Epithelial cell of umbilical artery (primary cell): ENCODE results near the gene NOL3. TPM values are rescaled to one million over a fixed set of nuclear protein-coding genes. Genes with fewer than 3 reads are reported as not detected.

ENCODE experiments used
- total RNA-seq: library from RNA; depleted of rRNA; stranded (reverse); fragments of >200 nt; gene quantifications from 2 replicates; pipeline ENCODE4 v1.2.3, GENCODE V29; 2014

NOL3 gene
- total RNA-seq, result 7.3 and 12.3 TPM in 2 replicates

DNA sequence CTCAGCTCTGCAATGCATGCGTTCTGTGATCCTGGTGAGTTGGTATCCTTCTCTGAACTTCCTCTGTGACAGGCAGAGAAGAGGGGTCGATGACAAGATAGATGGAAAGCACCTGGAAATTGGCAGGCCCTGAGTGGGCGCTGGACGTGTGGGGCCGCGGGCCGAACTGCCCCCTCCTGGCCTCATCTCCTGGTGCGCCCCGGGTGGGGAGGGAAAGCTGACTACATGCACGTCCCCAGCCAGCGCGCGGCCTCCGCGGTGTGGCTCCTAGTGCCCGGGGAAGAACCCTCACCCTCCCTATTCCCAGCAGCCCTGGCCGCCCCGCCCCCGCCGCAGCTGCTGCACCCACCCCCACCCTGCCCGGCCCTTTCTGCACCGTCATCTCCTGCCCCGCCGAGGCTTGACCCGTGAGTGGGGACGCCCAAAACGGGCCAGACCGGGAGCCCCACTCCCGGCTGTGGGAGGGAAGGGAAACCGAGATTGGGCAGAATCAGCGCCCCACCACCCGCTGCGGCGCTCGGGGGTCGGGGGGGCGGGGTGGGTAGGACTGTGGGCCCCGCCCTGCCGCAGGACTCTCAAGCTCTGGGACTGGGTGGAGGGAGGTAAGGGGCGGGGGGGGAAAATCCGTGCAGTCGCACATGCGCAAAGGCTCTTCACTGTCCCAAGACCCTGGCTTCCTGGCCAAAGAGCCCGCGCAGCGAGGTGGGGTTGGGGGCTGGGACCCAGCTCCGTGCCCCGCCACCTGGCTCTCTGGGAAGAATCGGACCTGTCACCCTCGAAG lies at the start of gene NOL3:
NOL3 (plus strand) TSS at position 371 of the 781 bp plus-strand sequence.

DNA sequence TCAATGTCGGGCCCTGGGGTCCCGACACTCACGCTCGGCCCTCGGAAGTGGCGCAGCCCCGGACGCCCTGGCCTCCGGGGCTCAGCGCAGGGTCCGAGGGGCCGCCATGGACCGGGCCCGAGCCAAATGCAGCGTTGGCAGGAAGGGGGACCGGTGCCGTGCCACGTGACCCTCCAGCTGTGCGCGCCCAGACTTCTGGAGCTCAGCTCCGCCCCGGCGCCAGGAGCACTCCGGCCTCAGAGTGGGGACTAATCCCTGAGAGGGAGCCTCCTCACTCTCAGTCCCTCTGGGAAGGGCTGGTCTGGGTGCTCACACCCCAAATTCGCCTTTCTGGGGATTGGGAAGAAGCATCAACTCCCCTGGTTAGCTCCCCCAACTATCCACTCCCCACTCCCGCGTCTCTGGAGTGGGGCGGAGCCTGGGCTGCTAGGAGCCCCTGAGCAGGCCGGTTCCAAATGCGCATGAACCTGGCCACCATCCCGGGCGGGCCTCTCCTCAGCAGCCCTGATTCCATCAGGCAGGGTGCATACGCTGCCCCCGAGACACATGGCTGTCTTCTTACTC lies 19.4 kb upstream of the NOL3 start, which contains the start of gene B3GNT9:
B3GNT9 (minus strand) TSS at position 166 of the 564 bp plus-strand sequence. CDS start 513 bp downstream, outside the sequence.

DNA sequence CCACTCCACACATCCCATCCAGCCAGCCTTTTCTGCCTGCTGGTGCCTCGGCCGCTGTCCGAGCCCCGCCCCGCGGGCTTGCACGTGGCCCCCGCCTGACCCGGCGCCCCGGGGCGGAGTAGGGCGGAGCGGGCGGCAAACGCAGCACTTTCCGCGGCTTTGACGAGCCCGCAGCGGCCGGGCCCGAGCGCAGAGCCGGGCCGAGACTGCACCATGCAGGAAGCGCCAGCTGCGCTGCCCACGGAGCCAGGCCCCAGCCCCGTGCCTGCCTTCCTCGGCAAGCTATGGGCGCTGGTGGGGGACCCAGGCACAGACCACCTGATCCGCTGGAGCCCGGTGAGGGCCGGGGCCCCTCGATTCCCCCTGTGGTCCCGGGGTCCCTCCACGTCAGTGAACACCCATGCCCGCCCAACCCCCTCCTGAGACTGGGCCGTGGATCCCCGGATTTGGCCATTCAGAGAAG lies 5.7 kb upstream of the NOL3 start, which contains the start of gene HSF4:
HSF4 (plus strand) TSS at position 147 of the 463 bp plus-strand sequence; CDS start at position 214, 67 bp downstream.

DNA sequence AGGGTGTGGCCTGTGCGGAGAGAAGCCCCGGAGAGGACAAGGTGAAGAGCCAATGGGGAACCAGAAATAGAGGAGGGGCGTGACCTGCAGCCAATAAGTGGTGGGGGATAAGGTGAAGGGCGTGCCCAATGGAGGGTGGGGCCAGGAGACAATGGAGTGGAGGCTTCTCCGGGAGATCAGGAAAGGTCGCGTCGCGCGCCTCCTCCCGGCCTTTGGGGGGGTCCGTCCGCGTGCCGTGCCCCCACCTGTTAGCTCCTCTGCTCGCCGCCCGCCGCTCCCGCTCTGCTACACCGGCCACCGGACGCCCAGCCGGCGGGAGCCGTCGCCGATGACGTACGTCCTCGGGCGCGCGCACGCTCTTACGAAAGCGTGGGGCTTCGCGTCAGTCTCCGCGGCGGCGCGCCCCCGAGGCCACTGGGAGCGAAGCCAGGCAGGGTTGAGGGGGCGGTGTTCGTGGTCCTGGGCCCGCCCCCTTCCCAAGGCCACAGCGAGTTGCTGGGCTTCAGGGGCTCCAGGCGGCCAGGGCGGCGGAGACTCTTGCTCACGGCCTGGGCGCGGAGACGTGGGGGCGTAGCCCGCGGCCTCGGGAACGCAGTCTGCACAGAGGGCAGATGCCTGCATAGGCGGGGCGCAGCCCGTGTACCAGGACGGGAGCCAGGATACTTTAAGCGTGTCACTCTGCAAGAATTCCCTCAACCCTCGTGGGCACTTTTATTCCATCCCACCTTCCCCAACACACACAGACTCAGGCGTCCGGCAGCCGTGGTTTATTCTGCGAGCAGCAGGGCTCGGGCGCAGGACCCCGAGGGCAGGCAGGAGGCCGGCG lies 13.5 kb downstream of the NOL3 start, which contains the start of gene MATCAP1:
MATCAP1 (minus strand) TSS at position 337 of the 826 bp plus-strand sequence. CDS start 3,353 bp downstream, outside the sequence.

DNA sequence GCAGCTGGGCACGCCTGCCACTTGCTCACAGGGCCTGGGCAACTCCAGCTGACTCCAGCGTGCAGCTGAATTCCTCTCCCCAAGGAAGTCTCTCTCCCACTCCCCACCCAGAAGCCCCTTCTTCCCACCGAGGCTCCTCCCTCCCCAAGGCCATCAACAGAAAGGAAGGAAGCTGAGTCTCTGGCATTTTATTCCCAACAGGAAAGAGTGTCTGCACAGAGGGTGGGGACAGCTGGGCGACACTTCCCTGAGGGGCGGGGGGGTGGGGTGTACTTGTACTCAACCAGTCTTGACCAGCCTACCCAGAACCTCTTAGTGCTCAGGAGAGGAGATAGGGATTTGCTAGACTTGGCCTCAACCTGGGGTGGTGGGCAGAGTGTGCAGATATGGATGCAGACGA lies 19.7 kb downstream of the NOL3 start, which contains the start of gene EXOC3L1:
EXOC3L1 (minus strand) TSS at position 96 of the 400 bp plus-strand sequence. CDS start 460 bp downstream, outside the sequence.

DNA sequence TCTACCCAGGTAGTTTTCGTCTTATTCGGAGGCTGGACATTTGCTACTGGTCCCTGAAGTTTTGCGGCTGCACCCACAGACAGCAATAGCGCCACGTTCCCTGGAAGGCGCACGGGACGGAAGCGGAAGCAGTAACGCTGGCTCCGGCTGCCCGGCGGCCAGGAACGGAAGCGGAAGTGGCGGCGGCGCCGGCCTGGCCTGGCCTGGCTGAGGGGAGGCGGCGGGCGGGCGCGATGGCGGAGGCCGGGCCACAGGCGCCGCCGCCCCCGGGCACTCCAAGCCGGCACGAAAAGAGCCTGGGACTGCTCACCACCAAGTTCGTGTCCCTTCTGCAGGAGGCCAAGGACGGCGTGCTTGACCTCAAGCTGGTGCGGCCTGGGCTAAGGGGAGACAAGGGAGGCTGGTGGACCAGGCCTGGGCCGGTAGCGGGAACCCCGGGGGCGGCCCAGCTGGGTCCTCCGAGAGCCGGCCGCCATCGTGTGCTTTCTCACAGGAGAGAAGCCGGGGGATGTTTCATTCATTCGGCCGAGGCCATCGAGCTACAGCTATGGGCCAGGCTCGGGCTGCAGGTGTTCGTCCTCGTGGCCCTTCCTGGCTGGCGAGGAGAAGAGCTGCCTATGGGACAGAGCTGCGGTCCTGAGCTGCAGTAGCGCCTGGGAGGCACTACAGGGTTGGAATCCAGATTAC lies 21.8 kb downstream of the NOL3 start, which contains the start of gene E2F4:
E2F4 (plus strand) TSS at position 161 of the 687 bp plus-strand sequence; CDS start at position 234, 73 bp downstream.

DNA sequence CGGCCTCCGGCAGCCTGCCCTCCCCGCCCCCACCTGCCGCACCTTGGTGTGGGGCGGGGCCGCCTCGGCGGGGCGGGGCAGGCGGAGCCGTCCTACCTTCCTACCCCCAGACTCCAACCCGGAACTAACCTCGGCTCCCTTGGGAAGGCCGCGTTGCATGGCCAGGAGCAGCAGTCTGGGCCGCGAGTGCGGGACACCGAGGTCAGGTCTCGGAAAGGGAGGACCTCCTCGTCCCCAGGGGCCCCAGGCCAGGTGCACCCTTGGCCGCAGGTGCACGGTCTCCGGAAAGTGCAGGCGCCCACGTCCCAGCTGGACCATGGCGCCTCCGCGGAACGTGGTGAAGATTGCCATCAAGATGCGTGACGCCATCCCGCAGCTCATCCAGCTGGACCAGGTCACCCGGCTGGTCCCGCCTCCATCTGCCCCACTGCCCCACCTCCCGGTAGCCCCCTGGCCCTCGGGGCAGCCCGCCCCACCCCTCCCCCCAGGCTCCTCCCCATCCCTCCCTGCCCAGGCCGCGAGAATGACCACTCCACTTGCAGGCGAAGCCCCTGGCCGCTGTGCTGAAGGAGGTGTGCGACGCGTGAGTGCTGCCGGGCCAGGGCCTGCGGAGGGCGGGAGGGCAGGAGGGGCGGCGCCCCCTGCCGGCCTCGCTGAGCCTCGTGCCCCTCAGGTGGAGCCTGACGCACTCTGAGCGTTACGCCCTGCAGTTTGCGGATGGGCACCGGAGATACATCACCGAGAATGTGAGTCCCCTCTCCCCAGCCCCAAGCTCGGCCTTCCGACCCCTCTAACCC lies 28.9 kb downstream of the NOL3 start, which contains the start of gene ELMO3:
ELMO3 (plus strand) TSS at position 121 of the 797 bp plus-strand sequence; CDS start at position 317, 196 bp downstream.

Other genes starting within 250 kb of the NOL3 start
- gene RRAD, start 245.0 kb upstream of the NOL3 start, total RNA-seq, result 0.65 and 1.5 TPM in 2 replicates
- 169 and 285 TPM in 2 replicates for gene CIAO2B, start 236.1 kb upstream of the NOL3 start, total RNA-seq
- gene CES2, start 235.0 kb upstream of the NOL3 start, total RNA-seq, result 12.0 and 17.5 TPM in 2 replicates
- not detected in 2 replicates for gene CES3, start 209.3 kb upstream of the NOL3 start, total RNA-seq
- gene CES4A, start 181.9 kb upstream of the NOL3 start, total RNA-seq, result 0.65 and 0.91 TPM in 2 replicates
- 143 and 146 TPM in 2 replicates for gene CBFB, start 141.4 kb upstream of the NOL3 start, total RNA-seq
- gene PHAF1, start 60.6 kb upstream of the NOL3 start, total RNA-seq, result 7.8 and 10.8 TPM in 2 replicates
- gene B3GNT9, start 19.5 kb upstream of the NOL3 start, total RNA-seq, result 1.6 and 4.0 TPM in 2 replicates
- 22.3 and 23.7 TPM in 2 replicates for gene TRADD, start 10.6 kb upstream of the NOL3 start, total RNA-seq
- gene FBXL8, start 10.6 kb upstream of the NOL3 start, total RNA-seq, result 2.3 and 5.8 TPM in 2 replicates
- 0.32 and 0.61 TPM in 2 replicates for gene HSF4, start 5.8 kb upstream of the NOL3 start, total RNA-seq
- 11.7 and 13.4 TPM in 2 replicates for gene MATCAP1, start 13.4 kb downstream of the NOL3 start, total RNA-seq
- 8.8 and 29.9 TPM in 2 replicates for gene EXOC3L1, start 19.6 kb downstream of the NOL3 start, total RNA-seq
- gene E2F4, start 21.6 kb downstream of the NOL3 start, total RNA-seq, result 83.8 and 94.1 TPM in 2 replicates
- 1.3 and 1.5 TPM in 2 replicates for gene ELMO3, start 28.6 kb downstream of the NOL3 start, total RNA-seq
- gene TMEM208, start 56.6 kb downstream of the NOL3 start, total RNA-seq, result 36.1 and 47.1 TPM in 2 replicates
- gene FHOD1, start 76.9 kb downstream of the NOL3 start, total RNA-seq, result 19.3 and 22.7 TPM in 2 replicates
- gene SLC9A5, start 78.4 kb downstream of the NOL3 start, total RNA-seq, result 0.30 and 0.97 TPM in 2 replicates
- 17.5 and 41.0 TPM in 2 replicates for gene PLEKHG4, start 109.0 kb downstream of the NOL3 start, total RNA-seq
- 0.61 TPM in 1 of 2 replicates, not detected in the other for gene KCTD19, start 156.2 kb downstream of the NOL3 start, total RNA-seq
- gene LRRC36, start 156.3 kb downstream of the NOL3 start, total RNA-seq, result 0.61 and 2.3 TPM in 2 replicates
- 0.15 and 1.9 TPM in 2 replicates for gene TPPP3, start 223.0 kb downstream of the NOL3 start, total RNA-seq
- gene ZDHHC1, start 245.9 kb downstream of the NOL3 start, total RNA-seq, result 4.0 and 7.8 TPM in 2 replicates